GM12878 (cell line): ENCODE measurements around the gene ZXDC. TPM values are rescaled to one million over a fixed set of nuclear protein-coding genes. Genes with fewer than 3 reads are reported as not detected.

Experiments used
- ATAC-seq: fragments of 200-7000 bp; cut with Tn5 transposase; 3 replicates; pipeline ENCODE4 v1.9.1; 2020; ENCODE audit warnings: mild to moderate bottlenecking, moderate library complexity
- BruUV-seq: library from RNA; stranded (reverse); fragments of 400-500 nt; replicated peaks from 2 replicates; lab custom pipeline; 2021; lab: Mats Ljungman, UMichigan
- CTCF ChIA-PET: fragments of 300-600 bp; sonication (Branson Sonifier 250); formaldehyde crosslinking; extraction: SDS; loops from one replicate; lab custom pipeline; 2021; ENCODE audit warnings: inconsistent platforms; lab: Yijun Ruan, JAX
- POLR2A ChIA-PET: fragments of 350-600 bp; formaldehyde crosslinking; extraction: SDS; loops from one replicate; lab custom pipeline; 2021; ENCODE audit warnings: inconsistent platforms; lab: Charles Lee
- RAD21 ChIA-PET: fragments of 300-600 bp; sonication (Branson Sonifier 250); formaldehyde crosslinking; loops from one replicate; lab custom pipeline; 2023; ENCODE audit warnings: antibody characterized with exemption; ENCODE audit not compliant: unreplicated experiment; lab: Charles Lee
- SMC1A ChIA-PET: fragments of 300-600 bp; sonication (Branson Sonifier 250); formaldehyde crosslinking; loops from one replicate; lab custom pipeline; 2023; ENCODE audit not compliant: unreplicated experiment, uncharacterized antibody; lab: Charles Lee
- DNase-seq: peaks from one replicate; pipeline ENCODE4 v3.0.0-alpha.2; 2011; ENCODE audit warnings: low read depth, low spot score
- FAIRE-seq: peaks from 3 replicates; lab custom pipeline; 2011; peaks lifted over from hg19 to GRCh38; lab: Jason Lieb, UNC
- H2AFZ ChIP-seq: 2 replicates; pipeline ENCODE4 v1.6.0; 2011; ENCODE audit warnings: low read depth, low read length, control low read depth; ENCODE audit not compliant: control insufficient read depth
- H3K27ac ChIP-seq: 2 replicates; pipeline ENCODE4 v1.5.1; 2011; ENCODE audit warnings: control low read depth; ENCODE audit not compliant: control insufficient read depth, insufficient read depth
- H3K27me3 ChIP-seq, 2 experiments: replicated peaks in 1 of 2; 2 replicates each; pipeline versions ENCODE4 v1.6.0 to v1.6.1; 2011; ENCODE audit warnings: low read length in 1 of 2; ENCODE audit not compliant: control insufficient read depth in 2 of 2, insufficient read depth in 2 of 2
- H3K36me3 ChIP-seq, 2 experiments: 2 replicates each; pipeline ENCODE4 v1.5.1; 2011; ENCODE audit warnings: low read length in 1 of 2; ENCODE audit not compliant: control insufficient read depth in 2 of 2, insufficient read depth in 2 of 2
- H3K4me1 ChIP-seq: 2 replicates; pipeline ENCODE4 v1.6.1; 2011; ENCODE audit warnings: mild to moderate bottlenecking, low read length, moderate library complexity, mixed read lengths; ENCODE audit not compliant: control insufficient read depth, insufficient read depth
- H3K4me2 ChIP-seq: 2 replicates; pipeline ENCODE4 v1.6.0; 2011; ENCODE audit warnings: control low read depth; ENCODE audit not compliant: control insufficient read depth, insufficient read depth
- H3K4me3 ChIP-seq: fragments of 200-600 bp; sonication (generic); 2 replicates; pipeline ENCODE4 v1.5.1; 2016
- H3K79me2 ChIP-seq: 2 replicates; pipeline ENCODE4 v1.6.0; 2011; ENCODE audit warnings: low read length; ENCODE audit not compliant: control insufficient read depth, insufficient read depth
- H3K9ac ChIP-seq: 2 replicates; pipeline ENCODE4 v1.8.0; 2011; ENCODE audit warnings: low read length, control low read depth, mixed read lengths; ENCODE audit not compliant: control insufficient read depth, insufficient read depth
- H3K9me3 ChIP-seq: replicated peaks from 3 replicates; pipeline ENCODE4 v1.5.1; 2011; ENCODE audit warnings: mild to moderate bottlenecking, low read length; ENCODE audit not compliant: control insufficient read depth, insufficient read depth
- H4K20me1 ChIP-seq: 2 replicates; pipeline ENCODE4 v1.6.0; 2011; ENCODE audit not compliant: control insufficient read depth, insufficient read depth
- SMC3 ChIP-seq: IDR thresholded peaks from 2 replicates; pipeline ENCODE4 v1.6.1; 2011; ENCODE audit warnings: low read length, improper control_type of control experiment, borderline replicate concordance
- WGBS: methylation state at CpG from one replicate; pipeline ENCODE4 v1.1.6; 2016; ENCODE audit warnings: low lambda C conversion rate; ENCODE audit not compliant: insufficient replicate concordance, insufficient coverage; ENCODE audit errors: missing lambda C conversion rate; 5-methylcytosine and 5-hydroxymethylcytosine counted together
- in situ Hi-C: fragments of 300-500 bp; cut with MboI; formaldehyde crosslinking; loops from 9 replicates; pipeline ENCODE4 v1.14.3; 2018; ENCODE audit warnings: mixed read lengths
- intact Hi-C: fragments of 100-400 bp; cut with micrococcal nuclease; formaldehyde crosslinking; loops from one replicate; pipeline ENCODE4 v1.14.2; 2022; ENCODE audit not compliant: unreplicated experiment
- polyA plus RNA-seq, 11 experiments: library from polyadenylated mRNA; depleted of rRNA in 4 of 11; unstranded in 6 of 11; stranded (reverse) in 5 of 11; fragments of >200 nt; fragmentation: Nextera tagmentation in 4 of 11; fragmentation: Illumina TruSeq in 1 of 11; extraction: Ambion mirVana in 4 of 11; extraction: Trizol in 1 of 11; gene quantifications; 1 replicate in 1 of 11; 2 replicates in 10 of 11; pipeline versions ENCODE4 v1.2.1 to v1.2.3, GENCODE V29; 2011 to 2016; ENCODE audit warnings: inconsistent platforms in 2 of 11, missing spikeins in 2 of 11, low read depth in 1 of 11
- total RNA-seq, 4 experiments: library from RNA; depleted of rRNA in 3 of 4; stranded (reverse); fragments of >200 nt in 3 of 4; fragmentation: Illumina TruSeq in 1 of 4; extraction: Trizol in 1 of 4; gene quantifications; 2 replicates each; pipeline versions ENCODE4 v1.2.1 to v1.2.3, GENCODE V29; 2013 to 2021
- TF ChIP-seq, protein P1 (sequence below): fragments of 450-650 bp; formaldehyde crosslinking; IDR thresholded peaks from 2 replicates; pipeline ENCODE4 v1.4.0; 2020; ENCODE audit warnings: mild to moderate bottlenecking, moderate library complexity

The ZXDC gene
- total and polyA plus RNA-seq, 10 of the 15 experiments (the other 5 are each of a cell fraction or from before 2014, with no cell fraction given), result 0.72 to 15.3 (median 8.5) TPM

- Histone ChIP-seq H2AFZ (no peak overlapping the region), H3K27ac (no peak overlapping the region), H3K36me3 (no peaks in the 10 kb centered on the region), H3K9me3 (no peaks in the 10 kb centered on the region), H3K4me3 (no peak overlapping the region), H3K27me3 (peaks cover 0 to 2% of the 10 kb centered on the region in 2 experiments; a peak in 2 of 4 replicates), H4K20me1 (no peaks in the 10 kb centered on the region), H3K4me2 (no peak overlapping the region), H3K9ac (no peak overlapping the region), H3K79me2 (no peaks in the 10 kb centered on the region), H3K4me1 (no peaks in the 10 kb centered on the region)
- DNase-seq (no peak), ATAC-seq (no peak), FAIRE-seq (no peak)
- RAD21 ChIA-PET, result no interaction called here
- intact Hi-C loops (no loop called here), in situ Hi-C loops (no loop called here)
- BruUV-seq, result no TSS peak
- TF ChIP-seq, protein P1, sequence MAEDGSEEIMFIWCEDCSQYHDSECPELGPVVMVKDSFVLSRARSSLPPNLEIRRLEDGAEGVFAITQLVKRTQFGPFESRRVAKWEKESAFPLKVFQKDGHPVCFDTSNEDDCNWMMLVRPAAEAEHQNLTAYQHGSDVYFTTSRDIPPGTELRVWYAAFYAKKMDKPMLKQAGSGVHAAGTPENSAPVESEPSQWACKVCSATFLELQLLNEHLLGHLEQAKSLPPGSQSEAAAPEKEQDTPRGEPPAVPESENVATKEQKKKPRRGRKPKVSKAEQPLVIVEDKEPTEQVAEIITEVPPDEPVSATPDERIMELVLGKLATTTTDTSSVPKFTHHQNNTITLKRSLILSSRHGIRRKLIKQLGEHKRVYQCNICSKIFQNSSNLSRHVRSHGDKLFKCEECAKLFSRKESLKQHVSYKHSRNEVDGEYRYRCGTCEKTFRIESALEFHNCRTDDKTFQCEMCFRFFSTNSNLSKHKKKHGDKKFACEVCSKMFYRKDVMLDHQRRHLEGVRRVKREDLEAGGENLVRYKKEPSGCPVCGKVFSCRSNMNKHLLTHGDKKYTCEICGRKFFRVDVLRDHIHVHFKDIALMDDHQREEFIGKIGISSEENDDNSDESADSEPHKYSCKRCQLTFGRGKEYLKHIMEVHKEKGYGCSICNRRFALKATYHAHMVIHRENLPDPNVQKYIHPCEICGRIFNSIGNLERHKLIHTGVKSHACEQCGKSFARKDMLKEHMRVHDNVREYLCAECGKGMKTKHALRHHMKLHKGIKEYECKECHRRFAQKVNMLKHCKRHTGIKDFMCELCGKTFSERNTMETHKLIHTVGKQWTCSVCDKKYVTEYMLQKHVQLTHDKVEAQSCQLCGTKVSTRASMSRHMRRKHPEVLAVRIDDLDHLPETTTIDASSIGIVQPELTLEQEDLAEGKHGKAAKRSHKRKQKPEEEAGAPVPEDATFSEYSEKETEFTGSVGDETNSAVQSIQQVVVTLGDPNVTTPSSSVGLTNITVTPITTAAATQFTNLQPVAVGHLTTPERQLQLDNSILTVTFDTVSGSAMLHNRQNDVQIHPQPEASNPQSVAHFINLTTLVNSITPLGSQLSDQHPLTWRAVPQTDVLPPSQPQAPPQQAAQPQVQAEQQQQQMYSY (CRISPR knock-in tag), result no peak
- TF ChIP-seq SMC3, result no peak
- WGBS, result 30% methylated on average over 15 of the region's 15 CpGs
- POLR2A ChIA-PET, result interaction anchor here (0.5 kb wide), 1 partner anchor 19 kb away, joined by 5 read pairs; no protein-coding TSS in a partner anchor
- SMC1A ChIA-PET, result interaction anchor here (0.6 kb wide), 1 partner anchor 585 kb away, joined by 3 read pairs; no protein-coding TSS in a partner anchor
- CTCF ChIA-PET, result no interaction called here
Measured at GRCh38 chr3:126406389-126407296, 69.0 kb downstream of the ZXDC start.
